Neural progenitor cell (in vitro differentiated cells): ENCODE measurements around the gene DDN. TPM values are rescaled to one million over a fixed set of nuclear protein-coding genes. Genes with fewer than 3 reads are reported as not detected.

Experiments used
- DNase-seq: peaks from one replicate; pipeline ENCODE4 v3.0.0-alpha.2; 2016; ENCODE audit warnings: low spot score
- H2AFZ ChIP-seq: fragments of 200-600 bp; sonication (generic); replicated peaks from 2 replicates; pipeline ENCODE4 v1.6.1; 2016; ENCODE audit warnings: antibody characterized with exemption
- H3F3A ChIP-seq: fragments of 200-600 bp; sonication (generic); 2 replicates; pipeline ENCODE4 v1.6.1; 2016; ENCODE audit warnings: antibody characterized with exemption, low read depth
- H3K27ac ChIP-seq: fragments of 200-600 bp; sonication (generic); 2 replicates; pipeline ENCODE4 v1.5.1; 2016; ENCODE audit warnings: mild to moderate bottlenecking
- H3K27me3 ChIP-seq: fragments of 200-600 bp; sonication (generic); 2 replicates; pipeline ENCODE4 v1.6.1; 2016; ENCODE audit warnings: mild to moderate bottlenecking, moderate library complexity
- H3K36me3 ChIP-seq: fragments of 200-600 bp; sonication (generic); 2 replicates; pipeline ENCODE4 v1.5.1; 2016
- H3K4me1 ChIP-seq: fragments of 200-600 bp; sonication (generic); 2 replicates; pipeline ENCODE4 v1.6.1; 2016; ENCODE audit warnings: mixed run types
- H3K4me2 ChIP-seq: fragments of 200-600 bp; sonication (generic); 2 replicates; pipeline ENCODE4 v1.6.1; 2016
- H3K4me3 ChIP-seq: fragments of 200-600 bp; sonication (generic); 2 replicates; pipeline ENCODE4 v1.5.1; 2016
- H3K79me2 ChIP-seq: fragments of 200-600 bp; sonication (generic); 2 replicates; pipeline ENCODE4 v1.6.1; 2016; ENCODE audit warnings: low read depth
- H3K9ac ChIP-seq: fragments of 200-600 bp; sonication (generic); 2 replicates; pipeline ENCODE4 v1.6.1; 2016
- H3K9me3 ChIP-seq: fragments of 200-600 bp; sonication (generic); 2 replicates; pipeline ENCODE4 v1.5.1; 2016; ENCODE audit warnings: low read depth
- H4K20me1 ChIP-seq: fragments of 200-600 bp; sonication (generic); 2 replicates; pipeline ENCODE4 v1.6.1; 2016; ENCODE audit warnings: low read depth
- H3K27ac Mint-ChIP-seq: 3 replicates; pipeline ENCODE4 v1.8.0; 2021; ENCODE audit warnings: mixed read lengths
- H3K27me3 Mint-ChIP-seq: 2 replicates; pipeline ENCODE4 v1.8.0; 2022; ENCODE audit warnings: low read depth, mild to moderate bottlenecking, inconsistent platforms, moderate library complexity, mixed read lengths; ENCODE audit not compliant: insufficient read depth
- H3K36me3 Mint-ChIP-seq: 3 replicates; pipeline ENCODE4 v1.8.0; 2021; ENCODE audit warnings: mixed read lengths
- H3K4me1 Mint-ChIP-seq: 3 replicates; pipeline ENCODE4 v1.8.0; 2021; ENCODE audit warnings: mixed read lengths
- H3K4me3 Mint-ChIP-seq: 3 replicates; pipeline ENCODE4 v1.8.0; 2021; ENCODE audit warnings: mild to moderate bottlenecking, moderate library complexity, mixed read lengths
- H3K9me3 Mint-ChIP-seq: 3 replicates; pipeline ENCODE4 v1.8.0; 2020; ENCODE audit warnings: mixed read lengths
- CTCF ChIP-seq: fragments of 200-600 bp; sonication (generic); IDR thresholded peaks from 2 replicates; pipeline ENCODE4 v1.5.1; 2017; ENCODE audit warnings: antibody characterized with exemption, mild to moderate bottlenecking
- EZH2 ChIP-seq: fragments of 200-600 bp; sonication (generic); IDR thresholded peaks from 2 replicates; pipeline ENCODE4 v1.6.1; 2017; ENCODE audit warnings: antibody characterized with exemption, mild to moderate bottlenecking, moderate library complexity
- EZH2phosphoT487 ChIP-seq: fragments of 200-600 bp; sonication (generic); IDR thresholded peaks from 2 replicates; pipeline ENCODE4 v1.6.1; 2017; ENCODE audit warnings: antibody characterized with exemption
- total RNA-seq: library from RNA; depleted of rRNA; stranded (reverse); fragments of >200 nt; gene quantifications from 2 replicates; pipeline ENCODE4 v1.2.3, GENCODE V29; 2015; ENCODE audit warnings: low replicate concordance

The DDN gene
- total RNA-seq, 1 donor from 2014 or later: not detected

- H3K79me2 ChIP-seq: no peaks in the 10 kb centered on the region
- no peaks in the 10 kb centered on the region for H3K9me3 ChIP-seq
- no peak overlapping the region for H2AFZ ChIP-seq
- peaks cover 69% of the 10 kb centered on the region for H3K27me3 Mint-ChIP-seq
- H3K27ac ChIP-seq: no peak overlapping the region
- H3K4me3 ChIP-seq: no peak overlapping the region
- peaks cover 31% of the 10 kb centered on the region for H3K4me1 ChIP-seq
- no peak overlapping the region for H3K9ac ChIP-seq
- H3K4me2 ChIP-seq: no peak overlapping the region
- TF ChIP-seq EZH2: no peak
- no peak for TF ChIP-seq CTCF
- TF ChIP-seq EZH2phosphoT487: no peak
- no peak overlapping the region for H3K27ac Mint-ChIP-seq
- H3K4me1 Mint-ChIP-seq: peaks cover 28% of the 10 kb centered on the region
- DNase-seq: no peak
- peaks cover 32% of the 10 kb centered on the region for H4K20me1 ChIP-seq
- peaks cover 29% of the 10 kb centered on the region for H3F3A ChIP-seq
- no peaks in the 10 kb centered on the region for H3K9me3 Mint-ChIP-seq
- peak overlapping the region; percentile 31 for H3K4me3 Mint-ChIP-seq
- no peaks in the 10 kb centered on the region for H3K36me3 Mint-ChIP-seq
- peaks cover 67% of the 10 kb centered on the region for H3K27me3 ChIP-seq
- H3K36me3 ChIP-seq: no peaks in the 10 kb centered on the region
These were observed 30.7 kb downstream of the DDN start for GRCh38 chr12:48968467-48968866.

GRCh38 chr12:48967991-48968390 is 31.2 kb downstream of the DDN start:
- H3F3A ChIP-seq: peaks cover 24% of the 10 kb centered on the region
- no peaks in the 10 kb centered on the region for H3K36me3 ChIP-seq
- H3K79me2 ChIP-seq: no peaks in the 10 kb centered on the region
- H3K9ac ChIP-seq: no peak overlapping the region
- TF ChIP-seq CTCF: no peak
- no peak for TF ChIP-seq EZH2
- no peak for TF ChIP-seq EZH2phosphoT487
- Mint-ChIP-seq H3K27ac (no peak overlapping the region), H3K4me3 (peak overlapping the region; percentile 31), H3K9me3 (no peaks in the 10 kb centered on the region), H3K4me1 (peaks cover 28% of the 10 kb centered on the region), H3K36me3 (no peaks in the 10 kb centered on the region), H3K27me3 (peaks cover 64% of the 10 kb centered on the region)
- no peak for DNase-seq
- H3K9me3 ChIP-seq: no peaks in the 10 kb centered on the region
- peaks cover 27% of the 10 kb centered on the region for H4K20me1 ChIP-seq
- H3K27me3 ChIP-seq: peaks cover 62% of the 10 kb centered on the region
- no peak overlapping the region for H3K4me3 ChIP-seq
- no peak overlapping the region for H3K27ac ChIP-seq
- no peak overlapping the region for H2AFZ ChIP-seq
- H3K4me2 ChIP-seq: no peak overlapping the region
- H3K4me1 ChIP-seq: peaks cover 31% of the 10 kb centered on the region

GRCh38 chr12:48966177-48966895 is 32.8 kb downstream of the DDN start:
- no peak overlapping the region for H3K4me2 ChIP-seq
- no peaks in the 10 kb centered on the region for H3K9me3 ChIP-seq
- peaks cover 31% of the 10 kb centered on the region for H3K4me1 ChIP-seq
- peaks cover 14% of the 10 kb centered on the region for H4K20me1 ChIP-seq
- H2AFZ ChIP-seq: no peak overlapping the region
- no peak for TF ChIP-seq EZH2phosphoT487
- TF ChIP-seq CTCF: no peak
- no peak for TF ChIP-seq EZH2
- Mint-ChIP-seq H3K27me3 (peaks cover 51% of the 10 kb centered on the region), H3K4me1 (peaks cover 25% of the 10 kb centered on the region), H3K4me3 (no peak overlapping the region), H3K27ac (no peak overlapping the region), H3K36me3 (no peaks in the 10 kb centered on the region), H3K9me3 (no peaks in the 10 kb centered on the region)
- peaks cover 23% of the 10 kb centered on the region for H3F3A ChIP-seq
- DNase-seq: no peak
- peaks cover 46% of the 10 kb centered on the region for H3K27me3 ChIP-seq
- no peak overlapping the region for H3K4me3 ChIP-seq
- H3K36me3 ChIP-seq: no peaks in the 10 kb centered on the region
- no peak overlapping the region for H3K9ac ChIP-seq
- H3K27ac ChIP-seq: no peak overlapping the region
- H3K79me2 ChIP-seq: no peaks in the 10 kb centered on the region
